HG02623 (cell line): ENCODE results near the gene FAM53B.
A peak's percentile ranks its signal among the peaks of the same experiment; 100 is the strongest.

Source experiments
- ATAC-seq: cut with Tn5 transposase; IDR thresholded peaks from one replicate; pipeline ENCODE4 v1.9.1; 2021; ENCODE audit warnings: moderate library complexity; ENCODE audit not compliant: unreplicated experiment

FAM53B gene

GRCh38 chr10:124652200-124652599 is 92.0 kb downstream of the FAM53B start:
- no peak for ATAC-seq

GRCh38 chr10:124651402-124651891 is 92.7 kb downstream of the FAM53B start:
- ATAC-seq = no peak

- ATAC-seq = no peak
Observed at GRCh38 chr10:124650820-124651401, 93.3 kb downstream of the FAM53B start.

- ATAC-seq = no peak
Observed at GRCh38 chr10:124650263-124650662, 93.9 kb downstream of the FAM53B start.

GRCh38 chr10:124649214-124649613 is 95.0 kb downstream of the FAM53B start:
- no peak for ATAC-seq

GRCh38 chr10:124648738-124649137 is 95.4 kb downstream of the FAM53B start:
- ATAC-seq = no peak

- ATAC-seq = no peak
Observed at GRCh38 chr10:124648131-124648475, 96.1 kb downstream of the FAM53B start.

- ATAC-seq = peak; percentile 45
Observed at GRCh38 chr10:124647421-124648130, 96.6 kb downstream of the FAM53B start.

- no peak for ATAC-seq
Observed at GRCh38 chr10:124646483-124647352, 97.5 kb downstream of the FAM53B start.

GRCh38 chr10:124645467-124646095 is 98.6 kb downstream of the FAM53B start:
- ATAC-seq = no peak

GRCh38 chr10:124644771-124645415 is 99.3 kb downstream of the FAM53B start:
- ATAC-seq = no peak

GRCh38 chr10:124644236-124644635 is 99.9 kb downstream of the FAM53B start:
- ATAC-seq = no peak

- ATAC-seq = no peak
Observed at GRCh38 chr10:124643330-124644009, 100.7 kb downstream of the FAM53B start.

GRCh38 chr10:124642088-124642710 is 102.0 kb downstream of the FAM53B start:
- no peak for ATAC-seq

GRCh38 chr10:124641282-124642087 is 102.7 kb downstream of the FAM53B start:
- peak; percentile 34 for ATAC-seq

- peak; percentile 44 for ATAC-seq
Observed at GRCh38 chr10:124640538-124641231, 103.5 kb downstream of the FAM53B start.

GRCh38 chr10:124640056-124640455 is 104.1 kb downstream of the FAM53B start:
- ATAC-seq = no peak

GRCh38 chr10:124639646-124640045 is 104.5 kb downstream of the FAM53B start:
- no peak for ATAC-seq
